Neural cell (in vitro differentiated cells): ENCODE data around the gene PDE9A.

Source experiments
- EP300 ChIP-seq: fragments of 450-650 bp; conservative IDR thresholded peaks from 2 replicates; pipeline ENCODE4 v1.6.1; 2014; ENCODE audit warnings: antibody characterized with exemption, mild to moderate bottlenecking, moderate library complexity; ENCODE audit not compliant: poor library complexity, severe bottlenecking
- TAF1 ChIP-seq: IDR thresholded peaks from 2 replicates; pipeline ENCODE4 v1.6.1; 2012; ENCODE audit warnings: low read depth
- TF ChIP-seq, protein P1 (sequence below): fragments of 450-650 bp; IDR thresholded peaks from 2 replicates; pipeline ENCODE4 v1.5.1; 2014; ENCODE audit warnings: antibody characterized with exemption, mild to moderate bottlenecking, moderate library complexity; ENCODE audit not compliant: poor library complexity, severe bottlenecking
- TF ChIP-seq, protein P2 (sequence below): IDR thresholded peaks from 2 replicates; pipeline ENCODE4 v1.6.1; 2012; ENCODE audit warnings: borderline replicate concordance

DNA sequence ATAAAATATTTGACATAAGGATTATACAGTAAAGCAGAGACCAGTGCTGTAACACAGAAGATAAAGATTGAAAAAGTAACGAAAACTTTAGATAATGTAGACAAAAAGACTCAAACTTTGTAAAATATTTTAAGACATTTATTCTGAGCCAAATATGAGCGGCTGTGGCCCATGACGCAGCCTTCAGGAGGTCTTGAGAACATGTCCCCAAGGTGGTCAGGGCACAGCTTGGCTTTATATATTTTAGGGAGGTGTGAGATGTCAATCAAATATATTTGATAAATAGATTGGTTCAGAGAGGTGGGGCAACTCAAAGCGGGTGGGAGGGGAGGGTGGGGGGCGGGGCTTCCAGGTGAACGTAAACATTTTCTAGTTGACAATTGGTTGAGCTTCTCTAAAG is 144.7 kb downstream of the PDE9A start:
- TF ChIP-seq, protein P1, sequence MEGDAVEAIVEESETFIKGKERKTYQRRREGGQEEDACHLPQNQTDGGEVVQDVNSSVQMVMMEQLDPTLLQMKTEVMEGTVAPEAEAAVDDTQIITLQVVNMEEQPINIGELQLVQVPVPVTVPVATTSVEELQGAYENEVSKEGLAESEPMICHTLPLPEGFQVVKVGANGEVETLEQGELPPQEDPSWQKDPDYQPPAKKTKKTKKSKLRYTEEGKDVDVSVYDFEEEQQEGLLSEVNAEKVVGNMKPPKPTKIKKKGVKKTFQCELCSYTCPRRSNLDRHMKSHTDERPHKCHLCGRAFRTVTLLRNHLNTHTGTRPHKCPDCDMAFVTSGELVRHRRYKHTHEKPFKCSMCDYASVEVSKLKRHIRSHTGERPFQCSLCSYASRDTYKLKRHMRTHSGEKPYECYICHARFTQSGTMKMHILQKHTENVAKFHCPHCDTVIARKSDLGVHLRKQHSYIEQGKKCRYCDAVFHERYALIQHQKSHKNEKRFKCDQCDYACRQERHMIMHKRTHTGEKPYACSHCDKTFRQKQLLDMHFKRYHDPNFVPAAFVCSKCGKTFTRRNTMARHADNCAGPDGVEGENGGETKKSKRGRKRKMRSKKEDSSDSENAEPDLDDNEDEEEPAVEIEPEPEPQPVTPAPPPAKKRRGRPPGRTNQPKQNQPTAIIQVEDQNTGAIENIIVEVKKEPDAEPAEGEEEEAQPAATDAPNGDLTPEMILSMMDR, result no peak
- TF ChIP-seq TAF1 (no peak), EP300 (no peak)
- TF ChIP-seq, protein P2, sequence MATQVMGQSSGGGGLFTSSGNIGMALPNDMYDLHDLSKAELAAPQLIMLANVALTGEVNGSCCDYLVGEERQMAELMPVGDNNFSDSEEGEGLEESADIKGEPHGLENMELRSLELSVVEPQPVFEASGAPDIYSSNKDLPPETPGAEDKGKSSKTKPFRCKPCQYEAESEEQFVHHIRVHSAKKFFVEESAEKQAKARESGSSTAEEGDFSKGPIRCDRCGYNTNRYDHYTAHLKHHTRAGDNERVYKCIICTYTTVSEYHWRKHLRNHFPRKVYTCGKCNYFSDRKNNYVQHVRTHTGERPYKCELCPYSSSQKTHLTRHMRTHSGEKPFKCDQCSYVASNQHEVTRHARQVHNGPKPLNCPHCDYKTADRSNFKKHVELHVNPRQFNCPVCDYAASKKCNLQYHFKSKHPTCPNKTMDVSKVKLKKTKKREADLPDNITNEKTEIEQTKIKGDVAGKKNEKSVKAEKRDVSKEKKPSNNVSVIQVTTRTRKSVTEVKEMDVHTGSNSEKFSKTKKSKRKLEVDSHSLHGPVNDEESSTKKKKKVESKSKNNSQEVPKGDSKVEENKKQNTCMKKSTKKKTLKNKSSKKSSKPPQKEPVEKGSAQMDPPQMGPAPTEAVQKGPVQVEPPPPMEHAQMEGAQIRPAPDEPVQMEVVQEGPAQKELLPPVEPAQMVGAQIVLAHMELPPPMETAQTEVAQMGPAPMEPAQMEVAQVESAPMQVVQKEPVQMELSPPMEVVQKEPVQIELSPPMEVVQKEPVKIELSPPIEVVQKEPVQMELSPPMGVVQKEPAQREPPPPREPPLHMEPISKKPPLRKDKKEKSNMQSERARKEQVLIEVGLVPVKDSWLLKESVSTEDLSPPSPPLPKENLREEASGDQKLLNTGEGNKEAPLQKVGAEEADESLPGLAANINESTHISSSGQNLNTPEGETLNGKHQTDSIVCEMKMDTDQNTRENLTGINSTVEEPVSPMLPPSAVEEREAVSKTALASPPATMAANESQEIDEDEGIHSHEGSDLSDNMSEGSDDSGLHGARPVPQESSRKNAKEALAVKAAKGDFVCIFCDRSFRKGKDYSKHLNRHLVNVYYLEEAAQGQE, result no peak
